HAP-1 (cell line): ENCODE measurements around the gene RNF130.

Experiments used
- DNase-seq, 2 experiments: peaks; one replicate each; pipeline ENCODE4 v3.0.0-alpha.2; 2016 to 2020; ENCODE audit warnings: low spot score in 2 of 2
- H3K27me3 ChIP-seq: fragments of 250-450 bp; sonication (Bioruptor Pico); 2 replicates; pipeline ENCODE4 v1.5.1; 2020; ENCODE audit warnings: low read depth, mild to moderate bottlenecking, moderate library complexity
- H3K36me3 ChIP-seq: fragments of 250-450 bp; sonication (Bioruptor Pico); replicated peaks from 2 replicates; pipeline ENCODE4 v1.5.1; 2020; ENCODE audit warnings: mild to moderate bottlenecking
- H3K4me1 ChIP-seq: fragments of 250-450 bp; sonication (Bioruptor Pico); 2 replicates; pipeline ENCODE4 v1.5.1; 2020; ENCODE audit warnings: mild to moderate bottlenecking
- H3K4me3 ChIP-seq: fragments of 250-450 bp; sonication (Bioruptor Pico); 2 replicates; pipeline ENCODE4 v1.5.1; 2020; ENCODE audit warnings: mild to moderate bottlenecking, moderate library complexity
- H3K9me3 ChIP-seq: fragments of 250-450 bp; sonication (Bioruptor Pico); 2 replicates; pipeline ENCODE4 v1.5.1; 2020; ENCODE audit warnings: mild to moderate bottlenecking, moderate library complexity
- in situ Hi-C: fragments of 300-500 bp; cut with MboI; formaldehyde crosslinking; loops from 3 replicates; pipeline ENCODE4 v1.14.3; 2020; ENCODE audit warnings: low sequenced_read_pairs, inconsistent platforms, mixed read lengths

The RNF130 gene

DNA sequence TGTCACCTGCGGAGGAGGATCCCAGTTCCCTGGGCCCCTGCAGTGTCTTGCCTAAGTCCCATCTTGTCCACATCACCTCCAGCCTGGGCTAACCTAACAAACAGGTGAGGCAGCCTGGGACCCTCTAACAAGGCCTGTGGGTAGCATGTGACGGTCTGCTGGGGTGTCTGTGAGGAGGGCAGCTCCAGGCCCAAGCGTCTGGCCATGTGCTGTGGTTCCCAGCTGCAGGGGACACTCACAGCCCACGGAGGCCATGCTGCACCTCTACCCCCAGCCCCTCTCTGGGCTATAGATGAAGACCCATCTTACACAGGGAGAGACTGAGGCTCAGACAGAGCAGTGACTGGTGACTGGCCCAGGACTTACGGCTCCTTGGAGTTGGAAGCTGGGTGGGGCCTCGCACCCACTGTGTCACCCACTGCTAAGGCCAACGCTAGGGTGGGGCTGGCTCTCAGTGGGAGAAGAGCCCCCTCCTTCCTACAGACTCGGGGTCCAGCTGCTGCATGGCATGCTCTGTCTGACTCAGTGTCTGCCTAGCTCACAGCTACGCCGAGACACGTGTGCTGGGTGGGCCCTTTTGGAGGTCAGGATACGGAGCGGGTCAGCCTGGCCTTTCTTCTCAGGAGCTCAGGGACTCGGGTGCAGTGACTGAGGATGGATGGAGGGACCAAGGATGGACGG, 40.8 kb upstream of the RNF130 start:
- H3K4me1 ChIP-seq: no peaks in the 10 kb centered on the region
- no peak overlapping the region for H3K4me3 ChIP-seq
- peaks cover 2% of the 10 kb centered on the region; the same call in 1 of the 2 replicates for H3K9me3 ChIP-seq
- H3K36me3 ChIP-seq: no peaks in the 10 kb centered on the region
- DNase-seq: peak in 1 of 2 experiments; percentile 2
- in situ Hi-C loops: no loop called here
- H3K27me3 ChIP-seq: no peaks in the 10 kb centered on the region

DNA sequence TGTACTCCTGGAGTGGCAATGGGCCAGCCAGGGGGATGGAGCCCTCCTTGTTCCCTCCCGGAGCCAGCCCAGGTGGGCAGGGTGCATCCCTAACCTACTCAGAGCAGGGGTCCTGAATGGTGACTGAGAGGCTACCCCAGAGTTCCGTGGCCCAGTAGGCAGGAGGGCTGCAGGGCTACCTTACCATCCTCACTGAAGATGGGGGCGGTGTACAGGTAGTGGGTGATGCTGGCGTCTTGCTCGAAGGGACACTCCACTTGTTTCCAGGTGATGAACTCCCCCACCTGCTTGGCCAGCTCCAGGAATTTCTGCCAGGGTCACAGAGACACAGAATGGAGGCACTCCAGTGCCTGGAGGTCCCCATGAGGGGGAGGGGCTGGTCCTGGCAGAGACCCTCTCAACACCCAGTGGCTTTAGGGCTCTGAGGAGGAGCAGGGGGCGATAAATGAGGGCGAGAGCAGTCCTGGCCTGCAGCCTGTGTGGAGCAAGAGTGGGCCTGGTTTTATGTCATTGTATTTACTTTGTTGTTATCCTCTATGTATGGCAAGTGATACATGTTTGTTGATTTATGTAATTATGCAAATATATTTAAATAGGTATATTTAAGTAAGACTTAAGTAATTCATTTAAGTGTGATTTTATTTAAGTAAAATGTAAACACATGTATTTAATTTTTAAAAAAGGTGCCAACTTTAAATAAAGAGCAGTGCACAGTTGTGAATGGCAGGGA, 39.9 kb upstream of the RNF130 start:
- H3K27me3 ChIP-seq: no peaks in the 10 kb centered on the region
- no peaks in the 10 kb centered on the region for H3K4me1 ChIP-seq
- in situ Hi-C loops: no loop called here
- no peaks in the 10 kb centered on the region for H3K36me3 ChIP-seq
- H3K9me3 ChIP-seq: peaks cover 5% of the 10 kb centered on the region; the same call in 1 of the 2 replicates
- no peak for DNase-seq
- H3K4me3 ChIP-seq: no peak overlapping the region

DNA sequence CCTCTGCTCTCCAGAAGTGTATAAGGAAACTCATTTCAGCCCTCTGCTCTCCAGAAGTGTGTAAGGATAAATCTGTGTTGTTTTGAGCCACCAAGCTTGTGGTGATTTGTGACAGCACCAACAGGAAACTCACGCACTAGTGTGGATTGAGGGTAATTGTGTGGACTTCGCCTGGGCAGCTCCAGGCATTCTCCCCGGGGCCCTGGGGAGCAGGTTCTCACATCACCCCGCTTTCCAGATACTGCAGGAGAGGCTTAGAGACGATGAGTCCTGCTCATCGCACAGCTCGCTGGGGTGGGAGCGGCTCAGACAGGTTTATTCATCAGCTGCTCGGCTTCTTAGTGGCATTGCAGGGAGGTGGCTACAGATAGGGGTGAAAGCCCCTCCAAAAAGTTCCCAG, 38.4 kb upstream of the RNF130 start:
- H3K4me3 ChIP-seq: no peak overlapping the region
- peaks cover 10% of the 10 kb centered on the region for H3K9me3 ChIP-seq
- DNase-seq: peak in 1 of 2 experiments; percentile 1
- no peaks in the 10 kb centered on the region for H3K36me3 ChIP-seq
- no peaks in the 10 kb centered on the region for H3K27me3 ChIP-seq
- no peaks in the 10 kb centered on the region for H3K4me1 ChIP-seq
- in situ Hi-C loops: no loop called here

DNA sequence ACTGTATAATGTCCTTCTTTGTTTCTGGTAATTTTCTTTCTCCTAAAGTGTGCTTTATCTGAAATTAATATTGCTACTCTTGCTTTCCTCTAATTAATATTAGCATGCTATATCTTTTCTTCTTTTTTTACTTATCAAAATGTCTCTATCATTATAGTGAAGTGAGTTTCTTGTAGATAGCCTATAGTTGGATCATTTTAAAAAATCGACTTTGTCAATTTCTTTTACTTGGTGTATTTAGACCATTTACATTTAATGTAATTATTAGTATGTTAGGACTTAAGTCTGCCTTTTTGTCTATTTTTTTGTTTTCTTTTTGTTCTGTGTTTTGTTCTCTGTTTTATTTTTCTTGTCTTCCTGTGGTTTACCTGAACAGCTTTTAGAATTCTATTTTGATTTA, 35.4 kb upstream of the RNF130 start:
- H3K4me3 ChIP-seq: no peak overlapping the region
- no peaks in the 10 kb centered on the region for H3K27me3 ChIP-seq
- DNase-seq: no peak
- H3K4me1 ChIP-seq: no peaks in the 10 kb centered on the region
- H3K9me3 ChIP-seq: peaks cover 10% of the 10 kb centered on the region
- H3K36me3 ChIP-seq: no peaks in the 10 kb centered on the region
- in situ Hi-C loops: no loop called here

DNA sequence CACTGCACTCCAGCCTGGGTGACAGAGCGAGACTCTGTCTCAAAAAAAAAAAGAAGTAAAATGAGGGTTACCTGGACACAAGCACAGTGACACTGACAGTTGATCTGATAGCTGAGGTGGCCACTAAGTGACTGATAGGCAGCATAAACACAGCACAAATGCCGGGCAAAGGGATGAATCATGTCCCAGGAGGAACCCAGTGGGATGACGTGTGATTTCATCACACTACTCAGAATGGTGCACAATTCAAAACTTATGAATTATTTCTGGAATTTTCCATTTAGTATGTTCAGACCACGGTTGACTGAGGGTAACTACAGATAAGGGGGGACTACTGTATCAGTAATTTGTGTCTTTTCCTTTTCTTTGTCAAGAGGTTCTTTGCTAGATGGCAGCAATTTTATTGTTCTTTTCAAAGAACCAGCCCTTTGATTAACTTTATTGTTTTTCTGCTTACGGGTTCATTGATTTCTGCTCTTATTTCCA, 34.3 kb upstream of the RNF130 start:
- DNase-seq: no peak
- peaks cover 10% of the 10 kb centered on the region for H3K9me3 ChIP-seq
- H3K4me3 ChIP-seq: no peak overlapping the region
- H3K27me3 ChIP-seq: no peaks in the 10 kb centered on the region
- in situ Hi-C loops: no loop called here
- no peaks in the 10 kb centered on the region for H3K4me1 ChIP-seq
- H3K36me3 ChIP-seq: no peaks in the 10 kb centered on the region

DNA sequence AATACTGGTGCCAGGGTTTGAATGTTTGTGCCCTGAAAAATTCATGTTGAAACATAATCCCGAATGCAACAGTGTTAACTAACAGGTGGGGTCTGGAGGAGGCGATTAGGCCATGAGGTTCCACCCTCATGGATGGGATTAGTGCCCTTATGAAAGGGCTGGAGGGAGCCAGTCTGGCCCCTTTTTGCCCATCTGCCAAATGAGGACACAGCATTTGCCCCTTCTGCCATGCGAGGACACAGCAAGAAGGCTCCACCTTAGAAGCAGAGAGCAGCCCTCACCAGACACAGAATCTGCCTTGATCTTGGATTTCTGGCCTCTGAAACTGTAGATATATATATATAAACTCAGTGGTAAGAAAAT, 32.6 kb upstream of the RNF130 start:
- peak in 1 of 2 experiments; percentile 0 for DNase-seq
- Histone ChIP-seq H3K4me1 (no peaks in the 10 kb centered on the region), H3K36me3 (no peaks in the 10 kb centered on the region), H3K4me3 (no peak overlapping the region), H3K9me3 (peaks cover 10% of the 10 kb centered on the region), H3K27me3 (no peaks in the 10 kb centered on the region)
- in situ Hi-C loops: no loop called here

DNA sequence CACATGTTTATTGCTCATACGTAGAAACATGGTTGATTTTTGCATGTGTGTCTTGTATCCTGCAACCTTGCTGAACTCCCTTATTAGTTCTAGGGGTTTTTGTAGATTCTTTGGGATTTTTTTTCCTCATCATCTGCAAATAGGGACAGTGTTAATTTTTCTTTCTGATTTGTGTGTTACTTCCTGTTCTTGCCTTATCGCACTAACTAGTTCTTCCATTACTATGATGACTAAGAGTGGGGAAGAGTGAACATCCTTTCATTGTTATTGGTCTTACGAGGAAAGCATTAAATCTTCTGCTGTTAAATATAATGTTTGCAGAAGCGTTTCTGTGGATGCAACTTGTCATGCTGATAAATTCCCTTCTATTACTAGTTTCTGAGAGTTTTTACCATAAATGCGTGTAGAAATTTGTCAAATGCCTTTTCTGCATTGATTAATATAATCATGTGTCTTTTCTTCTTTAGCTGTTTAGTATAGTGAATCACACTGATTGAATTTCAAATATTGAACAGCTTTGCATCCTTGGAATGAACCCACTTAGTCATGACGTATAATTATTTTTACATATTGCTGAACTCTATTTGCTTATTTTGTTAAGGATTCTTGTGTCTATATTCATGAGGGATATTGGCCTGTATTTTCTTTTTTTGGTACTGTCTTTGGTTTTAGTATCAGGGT, 32.1 kb upstream of the RNF130 start:
- Histone ChIP-seq H3K27me3 (no peaks in the 10 kb centered on the region), H3K4me1 (no peaks in the 10 kb centered on the region), H3K4me3 (no peak overlapping the region), H3K36me3 (no peaks in the 10 kb centered on the region), H3K9me3 (peaks cover 10% of the 10 kb centered on the region)
- DNase-seq: no peak
- in situ Hi-C loops: no loop called here

DNA sequence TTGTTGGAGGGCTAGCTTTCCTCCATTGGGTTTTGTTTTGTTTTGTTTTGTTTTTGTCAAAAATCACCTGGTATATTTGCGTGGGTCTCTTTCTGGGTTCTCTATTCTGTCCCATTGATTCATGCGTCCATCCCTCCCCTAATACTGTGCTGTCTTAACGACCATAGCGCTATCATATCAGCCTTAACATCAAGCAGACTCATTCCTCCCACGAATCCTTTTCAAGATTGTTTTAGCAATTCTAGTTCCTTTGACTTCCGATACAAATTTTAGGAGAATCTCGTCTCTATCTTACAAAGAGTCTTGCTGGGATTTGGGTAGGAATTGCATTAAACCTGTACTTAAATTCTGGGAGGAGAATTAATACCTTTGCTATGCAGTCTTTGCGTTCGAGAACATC, 31.1 kb upstream of the RNF130 start:
- in situ Hi-C loops: no loop called here
- DNase-seq: no peak
- H3K9me3 ChIP-seq: peaks cover 10% of the 10 kb centered on the region

DNA sequence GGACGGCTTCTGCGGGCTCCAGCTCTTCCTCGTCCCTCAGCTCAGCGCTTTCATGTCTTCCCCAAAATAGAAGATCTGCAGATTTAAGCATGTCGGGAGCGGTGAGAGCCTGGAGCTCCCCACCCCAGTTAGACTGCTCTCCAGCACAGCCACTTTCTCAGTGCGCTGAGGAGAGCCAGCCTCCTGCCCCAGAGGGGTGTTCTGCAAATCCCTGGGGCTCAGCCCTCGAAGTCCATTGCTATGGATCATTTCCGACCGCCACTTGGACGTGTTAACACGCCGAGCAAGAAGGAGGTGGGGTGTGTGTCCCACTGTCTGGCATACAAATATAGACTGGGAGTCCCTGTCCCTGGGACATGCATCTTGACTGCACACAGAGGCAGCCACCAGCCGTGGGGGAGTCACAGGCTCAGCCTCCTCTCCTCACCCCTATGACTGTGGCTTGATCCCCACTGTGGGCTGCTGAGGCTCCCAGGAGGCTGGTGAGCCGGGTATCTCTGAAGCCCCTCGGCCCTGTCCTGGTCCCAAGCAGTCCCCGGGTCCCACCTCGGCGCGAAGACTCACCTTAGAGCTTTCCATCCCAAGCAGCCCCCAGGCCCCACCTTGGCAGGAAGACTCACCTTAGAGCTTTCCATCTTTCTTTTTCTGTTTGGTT, 30.0 kb upstream of the RNF130 start:
- no peaks in the 10 kb centered on the region for H3K4me1 ChIP-seq
- no peaks in the 10 kb centered on the region for H3K36me3 ChIP-seq
- in situ Hi-C loops: no loop called here
- no peaks in the 10 kb centered on the region for H3K27me3 ChIP-seq
- DNase-seq: no peak
- no peak overlapping the region for H3K4me3 ChIP-seq
- peaks cover 5% of the 10 kb centered on the region for H3K9me3 ChIP-seq

More for the DNA sequence above, 31.1 kb upstream of the RNF130 start:
- Histone ChIP-seq H3K36me3 (no peaks in the 10 kb centered on the region), H3K4me1 (no peaks in the 10 kb centered on the region), H3K27me3 (no peaks in the 10 kb centered on the region), H3K4me3 (no peak overlapping the region)

DNA sequence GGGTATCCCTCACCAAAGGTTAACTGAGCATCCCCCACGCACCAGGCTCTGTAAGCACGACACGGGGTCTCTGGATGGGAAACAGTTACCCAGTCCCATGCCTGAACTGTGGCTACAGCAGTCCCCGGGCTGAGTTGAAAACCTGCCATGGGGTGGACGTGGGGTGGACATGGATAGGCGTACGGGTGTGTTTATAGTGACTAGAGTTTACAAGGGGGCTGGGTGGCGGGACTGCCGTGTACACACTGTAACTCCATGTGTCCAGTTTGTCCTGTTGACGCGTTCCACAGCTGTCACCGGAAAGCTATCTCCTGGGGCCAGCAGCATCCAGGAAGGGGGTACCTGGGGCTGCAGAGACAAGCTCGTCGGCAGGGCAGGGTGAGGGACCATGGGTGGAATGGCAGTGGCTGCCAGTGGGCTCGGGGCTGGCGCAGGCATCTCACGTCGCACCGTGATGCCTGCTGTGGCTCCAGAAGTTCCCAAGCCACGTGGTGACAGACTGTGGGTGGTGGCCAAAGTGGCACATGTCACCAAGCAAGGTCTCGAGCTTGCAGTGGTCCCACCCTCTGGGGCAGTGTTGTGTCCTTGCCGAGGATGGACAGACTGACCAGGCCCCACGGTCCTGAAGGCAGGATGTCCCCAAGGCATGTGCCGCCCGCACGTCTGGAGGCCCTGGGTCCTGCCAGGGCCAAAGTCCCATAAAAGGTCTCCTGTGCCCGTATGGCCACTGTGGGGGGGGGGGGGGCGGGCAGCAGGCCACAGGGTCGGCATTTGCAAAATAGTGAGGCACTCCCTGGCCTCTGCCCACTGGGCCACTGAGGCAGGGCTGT, 29.3 kb upstream of the RNF130 start:
- in situ Hi-C loops: no loop called here
- H3K9me3 ChIP-seq: no peaks in the 10 kb centered on the region; the same call in 1 of the 2 replicates
- no peaks in the 10 kb centered on the region for H3K36me3 ChIP-seq
- no peaks in the 10 kb centered on the region for H3K4me1 ChIP-seq
- H3K4me3 ChIP-seq: no peak overlapping the region
- no peak for DNase-seq
- H3K27me3 ChIP-seq: no peaks in the 10 kb centered on the region

DNA sequence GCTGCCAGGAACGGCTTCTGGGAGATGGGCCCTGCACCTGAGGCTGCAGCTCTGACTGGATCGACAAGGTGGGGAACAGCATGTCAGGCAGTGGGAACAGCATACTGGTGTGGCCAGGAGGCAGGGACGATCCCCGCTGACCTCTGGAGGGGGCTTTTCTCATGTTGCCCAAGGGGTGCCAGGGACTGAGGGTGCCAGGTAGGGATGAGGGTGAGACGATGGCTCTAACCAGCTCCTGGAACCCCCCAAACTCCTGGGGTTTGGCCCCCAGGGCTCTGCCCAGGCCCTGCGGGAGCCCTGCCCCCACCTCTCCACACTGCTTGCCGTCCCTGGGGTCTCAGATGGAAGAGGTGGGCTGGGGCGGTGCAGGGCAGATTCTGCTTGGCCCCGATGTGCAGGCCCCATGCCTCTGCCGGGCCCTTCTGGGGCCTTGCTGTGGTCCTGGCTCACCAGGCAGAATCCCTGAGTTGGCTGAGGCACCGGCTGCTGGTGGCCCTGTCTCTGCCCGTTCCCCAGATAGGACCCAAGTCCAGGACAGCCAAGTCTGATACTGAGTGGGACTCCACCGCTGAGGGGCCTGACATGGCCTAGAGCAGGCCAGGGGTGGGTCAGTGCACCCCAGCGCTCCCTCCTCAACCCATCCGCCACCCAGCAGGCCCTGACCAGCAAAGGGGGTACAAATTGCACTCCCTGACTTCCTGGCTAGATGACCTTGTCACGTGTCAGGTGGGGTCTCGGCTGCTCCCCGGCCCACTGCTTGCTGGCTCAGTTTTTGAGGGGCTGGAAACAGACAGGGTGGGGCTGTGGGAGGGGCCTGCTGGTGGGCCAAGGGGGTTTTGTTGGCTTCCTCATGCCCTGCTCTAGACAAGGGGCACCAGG, 28.4 kb upstream of the RNF130 start:
- no peak for DNase-seq
- Histone ChIP-seq H3K36me3 (no peaks in the 10 kb centered on the region), H3K9me3 (no peaks in the 10 kb centered on the region), H3K4me3 (no peak overlapping the region), H3K27me3 (no peaks in the 10 kb centered on the region), H3K4me1 (no peaks in the 10 kb centered on the region)
- in situ Hi-C loops: no loop called here

DNA sequence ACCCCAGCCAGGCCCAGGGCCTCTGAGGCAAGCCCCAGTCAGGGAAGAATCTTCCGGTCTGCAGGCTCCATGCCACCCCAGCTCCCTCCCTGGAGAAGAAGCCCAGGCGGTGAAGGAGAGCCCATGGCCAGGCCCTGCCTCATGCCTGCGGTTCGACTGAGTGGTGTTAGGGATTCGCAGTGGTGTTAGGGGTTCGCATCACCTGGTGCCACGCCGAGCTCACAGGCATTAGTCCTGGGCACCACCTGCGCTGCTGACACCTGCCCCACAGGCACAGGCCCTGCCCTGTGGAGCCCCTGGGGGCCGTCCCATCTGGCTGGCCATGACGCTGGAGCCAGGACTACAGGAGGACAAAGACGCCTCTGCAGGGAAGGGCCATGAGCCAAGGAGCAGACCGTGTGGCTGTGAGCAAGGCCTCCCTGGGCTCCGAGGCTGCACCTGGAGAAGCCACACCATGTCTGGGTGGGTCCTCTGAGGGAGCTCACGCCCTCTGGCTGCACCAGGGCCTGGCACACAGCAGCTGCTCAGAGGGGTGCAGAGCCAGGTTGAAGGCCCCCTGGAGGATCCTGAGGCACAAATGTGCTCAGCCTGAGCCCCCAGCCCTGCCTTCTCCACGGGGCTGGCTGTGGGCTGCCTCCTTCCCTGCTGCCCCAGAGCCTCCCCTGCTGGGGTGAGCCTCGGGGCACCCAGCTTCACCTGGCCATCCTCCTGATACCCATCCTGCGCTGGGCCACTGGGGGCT, 27.6 kb upstream of the RNF130 start:
- Histone ChIP-seq H3K27me3 (no peaks in the 10 kb centered on the region), H3K4me1 (no peaks in the 10 kb centered on the region), H3K9me3 (no peaks in the 10 kb centered on the region), H3K4me3 (no peak overlapping the region), H3K36me3 (no peaks in the 10 kb centered on the region)
- no peak for DNase-seq
- in situ Hi-C loops: no loop called here
